Tibial nerve (tissue), 3 donors: ENCODE data around the gene FAM78A.

ENCODE experiments used
- POLR2A ChIP-seq, 2 donors: fragments of 450-650 bp; IDR thresholded peaks; one replicate each; pipeline ENCODE4 v1.6.1; 2017; ENCODE audit warnings: antibody characterized with exemption in 2 of 2, mild to moderate bottlenecking in 2 of 2, moderate library complexity in 2 of 2
- TF ChIP-seq, protein P1 (sequence below), 5 experiments: fragments of 200-600 bp in 3 of 5; fragments of 450-650 bp in 2 of 5; sonication (generic) in 3 of 5; IDR thresholded peaks; one replicate each; pipeline ENCODE4 v1.5.1; 2016 to 2019; ENCODE audit warnings: antibody characterized with exemption in 5 of 5, mild to moderate bottlenecking in 3 of 5, moderate library complexity in 2 of 5

- TF ChIP-seq, protein P1, sequence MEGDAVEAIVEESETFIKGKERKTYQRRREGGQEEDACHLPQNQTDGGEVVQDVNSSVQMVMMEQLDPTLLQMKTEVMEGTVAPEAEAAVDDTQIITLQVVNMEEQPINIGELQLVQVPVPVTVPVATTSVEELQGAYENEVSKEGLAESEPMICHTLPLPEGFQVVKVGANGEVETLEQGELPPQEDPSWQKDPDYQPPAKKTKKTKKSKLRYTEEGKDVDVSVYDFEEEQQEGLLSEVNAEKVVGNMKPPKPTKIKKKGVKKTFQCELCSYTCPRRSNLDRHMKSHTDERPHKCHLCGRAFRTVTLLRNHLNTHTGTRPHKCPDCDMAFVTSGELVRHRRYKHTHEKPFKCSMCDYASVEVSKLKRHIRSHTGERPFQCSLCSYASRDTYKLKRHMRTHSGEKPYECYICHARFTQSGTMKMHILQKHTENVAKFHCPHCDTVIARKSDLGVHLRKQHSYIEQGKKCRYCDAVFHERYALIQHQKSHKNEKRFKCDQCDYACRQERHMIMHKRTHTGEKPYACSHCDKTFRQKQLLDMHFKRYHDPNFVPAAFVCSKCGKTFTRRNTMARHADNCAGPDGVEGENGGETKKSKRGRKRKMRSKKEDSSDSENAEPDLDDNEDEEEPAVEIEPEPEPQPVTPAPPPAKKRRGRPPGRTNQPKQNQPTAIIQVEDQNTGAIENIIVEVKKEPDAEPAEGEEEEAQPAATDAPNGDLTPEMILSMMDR (IDR thresholded peaks at IDR 0.05), result no peak
- no peak for TF ChIP-seq POLR2A (IDR thresholded peaks at IDR 0.05)
These were observed 38.3 kb downstream of the FAM78A start for GRCh38 chr9:131237931-131238401.
